GM12878 (cell line): Measurements from ENCODE around the gene BMF.
"Not testable (repeated sequence)": the region's sequence is repeated elsewhere in the genome, so short reads cannot be mapped to it uniquely, and the experiment has no call there.

Experiments used
- ATF3 ChIP-seq: IDR thresholded peaks from 2 replicates; pipeline ENCODE4 v1.6.1; 2011; ENCODE audit warnings: low read depth, mild to moderate bottlenecking, low read length, moderate library complexity, borderline replicate concordance; ENCODE audit errors: extremely low read depth
- CBFB ChIP-seq: IDR thresholded peaks from 2 replicates; pipeline ENCODE4 v1.6.1; 2016; ENCODE audit warnings: antibody characterized with exemption, low read depth
- CTCF ChIP-seq, 3 experiments: IDR thresholded peaks in 2 of 3; conservative IDR thresholded peaks in 1 of 3; 2 replicates each; pipeline ENCODE4 v1.5.1; 2011; ENCODE audit warnings: low read depth in 3 of 3, low read length in 3 of 3, mild to moderate bottlenecking in 3 of 3, control low read depth in 2 of 3, moderate library complexity in 2 of 3, inconsistent platforms in 1 of 3, mixed read lengths in 1 of 3; ENCODE audit not compliant: control insufficient read depth in 2 of 3, insufficient read depth in 1 of 3; ENCODE audit errors: extremely low read depth in 1 of 3
- EGR1 ChIP-seq, 2 experiments: IDR thresholded peaks; 1 replicate in 1 of 2; 2 replicates in 1 of 2; pipeline ENCODE4 v1.6.1; 2011 to 2012; ENCODE audit warnings: low read depth in 2 of 2, low read length in 2 of 2, borderline replicate concordance in 1 of 2, mild to moderate bottlenecking in 1 of 2, moderate library complexity in 1 of 2
- EP300 ChIP-seq, 2 experiments: fragments of 150-350 bp in 1 of 2; IDR thresholded peaks; 2 replicates each; pipeline ENCODE4 v1.6.1; 2011 to 2012; ENCODE audit warnings: low read depth in 2 of 2, low read length in 2 of 2, borderline replicate concordance in 1 of 2, improper control_type of control experiment in 1 of 2, inconsistent platforms in 1 of 2; ENCODE audit not compliant: control insufficient read depth in 1 of 2
- NKRF ChIP-seq: fragments of 450-650 bp; conservative IDR thresholded peaks from 2 replicates; pipeline ENCODE4 v1.6.1; 2017; ENCODE audit warnings: mild to moderate bottlenecking, moderate library complexity
- SMC3 ChIP-seq: IDR thresholded peaks from 2 replicates; pipeline ENCODE4 v1.6.1; 2011; ENCODE audit warnings: low read length, improper control_type of control experiment, borderline replicate concordance
- SP1 ChIP-seq: IDR thresholded peaks from one replicate; pipeline ENCODE4 v1.6.1; 2011; ENCODE audit warnings: low read depth, low read length
- TF ChIP-seq, protein P1 (sequence below): fragments of 150-350 bp; IDR thresholded peaks from 2 replicates; pipeline ENCODE4 v1.6.1; 2016; ENCODE audit warnings: low read depth, low read length
- TF ChIP-seq, protein P2 (sequence below): IDR thresholded peaks from 2 replicates; pipeline ENCODE4 v1.6.1; 2012; ENCODE audit warnings: low read depth, low read length, improper control_type of control experiment
- TF ChIP-seq, protein P3 (sequence below): fragments of 450-650 bp; IDR thresholded peaks from 2 replicates; pipeline ENCODE4 v1.6.1; 2016; ENCODE audit warnings: mild to moderate bottlenecking, moderate library complexity, borderline replicate concordance

DNA sequence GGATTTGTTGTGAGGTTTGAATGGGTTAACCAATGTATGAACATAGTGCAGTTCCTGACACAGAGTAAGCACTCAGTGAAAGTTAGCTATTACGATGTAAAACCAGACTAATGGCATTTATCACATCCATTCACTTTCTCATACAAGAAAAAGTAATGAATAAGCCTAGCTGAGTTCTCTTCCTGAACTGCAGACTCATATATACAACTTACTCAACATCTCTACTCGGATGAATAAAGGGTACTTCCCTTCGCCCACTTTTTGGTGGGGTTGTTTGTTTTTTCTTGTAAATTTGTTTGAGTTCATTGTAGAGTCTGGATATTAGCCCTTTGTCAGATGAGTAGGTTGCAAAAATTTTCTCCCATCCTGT is 29.5 kb upstream of the BMF start:
- TF ChIP-seq CTCF (IDR thresholded peaks at IDR 0.05 in 2 of 3, conservative IDR thresholded peaks at IDR 0.05 in 1 of 3; ENCODE audit: control insufficient read depth in 2 of 3, extremely low read depth in 1 of 3, insufficient read depth in 1 of 3, low read depth in 3 of 3, low read length in 3 of 3); SP1; NKRF; SMC3; EGR1 (IDR thresholded peaks at IDR 0.05; ENCODE audit: borderline replicate concordance in 1 of 2, low read depth in 2 of 2, low read length in 2 of 2); CBFB; ATF3; EP300 (IDR thresholded peaks at IDR 0.05; ENCODE audit: borderline replicate concordance in 1 of 2, control insufficient read depth in 1 of 2, low read depth in 2 of 2, low read length in 2 of 2): not testable (repeated sequence)
- TF ChIP-seq, protein P1, sequence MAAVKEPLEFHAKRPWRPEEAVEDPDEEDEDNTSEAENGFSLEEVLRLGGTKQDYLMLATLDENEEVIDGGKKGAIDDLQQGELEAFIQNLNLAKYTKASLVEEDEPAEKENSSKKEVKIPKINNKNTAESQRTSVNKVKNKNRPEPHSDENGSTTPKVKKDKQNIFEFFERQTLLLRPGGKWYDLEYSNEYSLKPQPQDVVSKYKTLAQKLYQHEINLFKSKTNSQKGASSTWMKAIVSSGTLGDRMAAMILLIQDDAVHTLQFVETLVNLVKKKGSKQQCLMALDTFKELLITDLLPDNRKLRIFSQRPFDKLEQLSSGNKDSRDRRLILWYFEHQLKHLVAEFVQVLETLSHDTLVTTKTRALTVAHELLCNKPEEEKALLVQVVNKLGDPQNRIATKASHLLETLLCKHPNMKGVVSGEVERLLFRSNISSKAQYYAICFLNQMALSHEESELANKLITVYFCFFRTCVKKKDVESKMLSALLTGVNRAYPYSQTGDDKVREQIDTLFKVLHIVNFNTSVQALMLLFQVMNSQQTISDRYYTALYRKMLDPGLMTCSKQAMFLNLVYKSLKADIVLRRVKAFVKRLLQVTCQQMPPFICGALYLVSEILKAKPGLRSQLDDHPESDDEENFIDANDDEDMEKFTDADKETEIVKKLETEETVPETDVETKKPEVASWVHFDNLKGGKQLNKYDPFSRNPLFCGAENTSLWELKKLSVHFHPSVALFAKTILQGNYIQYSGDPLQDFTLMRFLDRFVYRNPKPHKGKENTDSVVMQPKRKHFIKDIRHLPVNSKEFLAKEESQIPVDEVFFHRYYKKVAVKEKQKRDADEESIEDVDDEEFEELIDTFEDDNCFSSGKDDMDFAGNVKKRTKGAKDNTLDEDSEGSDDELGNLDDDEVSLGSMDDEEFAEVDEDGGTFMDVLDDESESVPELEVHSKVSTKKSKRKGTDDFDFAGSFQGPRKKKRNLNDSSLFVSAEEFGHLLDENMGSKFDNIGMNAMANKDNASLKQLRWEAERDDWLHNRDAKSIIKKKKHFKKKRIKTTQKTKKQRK = not testable (repeated sequence)
- TF ChIP-seq, protein P2, sequence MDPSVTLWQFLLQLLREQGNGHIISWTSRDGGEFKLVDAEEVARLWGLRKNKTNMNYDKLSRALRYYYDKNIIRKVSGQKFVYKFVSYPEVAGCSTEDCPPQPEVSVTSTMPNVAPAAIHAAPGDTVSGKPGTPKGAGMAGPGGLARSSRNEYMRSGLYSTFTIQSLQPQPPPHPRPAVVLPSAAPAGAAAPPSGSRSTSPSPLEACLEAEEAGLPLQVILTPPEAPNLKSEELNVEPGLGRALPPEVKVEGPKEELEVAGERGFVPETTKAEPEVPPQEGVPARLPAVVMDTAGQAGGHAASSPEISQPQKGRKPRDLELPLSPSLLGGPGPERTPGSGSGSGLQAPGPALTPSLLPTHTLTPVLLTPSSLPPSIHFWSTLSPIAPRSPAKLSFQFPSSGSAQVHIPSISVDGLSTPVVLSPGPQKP = not testable (repeated sequence)
- TF ChIP-seq, protein P3, sequence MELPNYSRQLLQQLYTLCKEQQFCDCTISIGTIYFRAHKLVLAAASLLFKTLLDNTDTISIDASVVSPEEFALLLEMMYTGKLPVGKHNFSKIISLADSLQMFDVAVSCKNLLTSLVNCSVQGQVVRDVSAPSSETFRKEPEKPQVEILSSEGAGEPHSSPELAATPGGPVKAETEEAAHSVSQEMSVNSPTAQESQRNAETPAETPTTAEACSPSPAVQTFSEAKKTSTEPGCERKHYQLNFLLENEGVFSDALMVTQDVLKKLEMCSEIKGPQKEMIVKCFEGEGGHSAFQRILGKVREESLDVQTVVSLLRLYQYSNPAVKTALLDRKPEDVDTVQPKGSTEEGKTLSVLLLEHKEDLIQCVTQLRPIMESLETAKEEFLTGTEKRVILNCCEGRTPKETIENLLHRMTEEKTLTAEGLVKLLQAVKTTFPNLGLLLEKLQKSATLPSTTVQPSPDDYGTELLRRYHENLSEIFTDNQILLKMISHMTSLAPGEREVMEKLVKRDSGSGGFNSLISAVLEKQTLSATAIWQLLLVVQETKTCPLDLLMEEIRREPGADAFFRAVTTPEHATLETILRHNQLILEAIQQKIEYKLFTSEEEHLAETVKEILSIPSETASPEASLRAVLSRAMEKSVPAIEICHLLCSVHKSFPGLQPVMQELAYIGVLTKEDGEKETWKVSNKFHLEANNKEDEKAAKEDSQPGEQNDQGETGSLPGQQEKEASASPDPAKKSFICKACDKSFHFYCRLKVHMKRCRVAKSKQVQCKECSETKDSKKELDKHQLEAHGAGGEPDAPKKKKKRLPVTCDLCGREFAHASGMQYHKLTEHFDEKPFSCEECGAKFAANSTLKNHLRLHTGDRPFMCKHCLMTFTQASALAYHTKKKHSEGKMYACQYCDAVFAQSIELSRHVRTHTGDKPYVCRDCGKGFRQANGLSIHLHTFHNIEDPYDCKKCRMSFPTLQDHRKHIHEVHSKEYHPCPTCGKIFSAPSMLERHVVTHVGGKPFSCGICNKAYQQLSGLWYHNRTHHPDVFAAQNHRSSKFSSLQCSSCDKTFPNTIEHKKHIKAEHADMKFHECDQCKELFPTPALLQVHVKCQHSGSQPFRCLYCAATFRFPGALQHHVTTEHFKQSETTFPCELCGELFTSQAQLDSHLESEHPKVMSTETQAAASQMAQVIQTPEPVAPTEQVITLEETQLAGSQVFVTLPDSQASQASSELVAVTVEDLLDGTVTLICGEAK = not testable (repeated sequence)
